ENCODE data around the gene PPM1B. TPM values are rescaled to one million over a fixed set of nuclear protein-coding genes. Genes with fewer than 3 reads are reported as not detected.

PPM1B gene
- total and polyA plus RNA-seq, 2 of the 8 experiments (the other 6 are each of a cell fraction or from before 2014, with no cell fraction given): 43.6 to 126 TPM

DNA sequence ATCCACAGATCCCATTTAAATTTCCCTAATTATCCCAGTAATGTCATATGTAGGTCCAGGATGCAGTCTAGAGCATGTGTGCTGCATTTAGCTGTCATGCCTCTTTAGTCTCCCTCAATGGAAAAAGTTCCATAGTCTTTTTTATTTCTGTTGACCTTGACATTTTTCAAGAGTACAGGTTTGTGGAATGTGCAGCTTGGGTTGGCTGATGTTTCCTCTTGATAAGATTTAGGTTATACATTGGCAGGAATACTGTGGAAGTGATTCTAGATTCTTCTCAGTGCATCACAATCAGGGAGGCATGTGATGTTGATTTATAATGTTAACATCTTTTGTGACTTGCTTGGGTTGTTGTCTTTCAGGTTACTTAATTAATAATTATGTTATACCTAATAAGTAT, 42.5 kb downstream of the PPM1B start:
- H3K79me1 ChIP-seq (ENCODE audit: low read depth, low read length): peaks cover 3% of the 10 kb centered on the region; the same call in 1 of the 2 replicates
- no peak overlapping the region for H3K23ac ChIP-seq (ENCODE audit: insufficient read length)
- H3K23me2 ChIP-seq (ENCODE audit: low read depth, low read length): no peaks in the 10 kb centered on the region
- H4K91ac ChIP-seq (replicated peaks; ENCODE audit: insufficient read length, low read length): no peak overlapping the region
- H3K4ac ChIP-seq (replicated peaks; ENCODE audit: insufficient read length, low read depth, low read length): no peak overlapping the region
- no peaks in the 10 kb centered on the region for H3K9me3 ChIP-seq (ENCODE audit: insufficient read depth in 2 of 2, low read depth in 1 of 2, low read length in 1 of 2)
- no peak overlapping the region for H2AK5ac ChIP-seq (ENCODE audit: low read depth, low read length)
- H3K9ac ChIP-seq (replicated peaks in 1 of 4; ENCODE audit: extremely low read depth in 1 of 4, low read depth in 3 of 4, low read length in 3 of 4): no peak overlapping the region
- H4K8ac ChIP-seq (ENCODE audit: extremely low read depth, insufficient read depth, low read length): no peak overlapping the region
- no peak overlapping the region for H4K5ac ChIP-seq (ENCODE audit: insufficient read length, low read depth, low read length)
- H2BK120ac ChIP-seq (replicated peaks; ENCODE audit: low read depth, low read length): no peak overlapping the region
- no peak overlapping the region for H2AFZ ChIP-seq (ENCODE audit: low read length)
- no peak overlapping the region for H2BK12ac ChIP-seq (ENCODE audit: low read depth, low read length)
- DNase-seq (ENCODE audit: low read depth in 1 of 2, low spot score in 2 of 2) (no peak), FAIRE-seq (no peak)
- H2BK20ac ChIP-seq (ENCODE audit: low read length): no peak overlapping the region
- peaks cover 5 to 93% of the 10 kb centered on the region in 2 experiments; a peak in 3 of 4 replicates for H3K79me2 ChIP-seq (ENCODE audit: control insufficient read depth in 1 of 2, insufficient read depth in 2 of 2, low read length in 2 of 2)
- no peak overlapping the region for H2BK5ac ChIP-seq (ENCODE audit: low read depth, low read length)
- peaks cover 4 to 61% (median 7%) of the 10 kb centered on the region in 4 experiments; a peak in 6 of 8 replicates for H3K36me3 ChIP-seq (ENCODE audit: control insufficient read depth in 2 of 4, insufficient read depth in 4 of 4, low read length in 3 of 4)
- H3K14ac ChIP-seq (ENCODE audit: insufficient read length): no peak overlapping the region
- H3K56ac ChIP-seq (replicated peaks; ENCODE audit: insufficient read length, low read depth, low read length): no peak overlapping the region
- H3K4me1 ChIP-seq (replicated peaks in 1 of 4; ENCODE audit: control insufficient read depth in 3 of 4, insufficient read depth in 4 of 4, low read length in 3 of 4): no peaks in the 10 kb centered on the region
- no peak overlapping the region for H3K4me2 ChIP-seq (ENCODE audit: insufficient read depth in 1 of 2, low read depth in 2 of 2, low read length in 2 of 2)
- ChIA-PET CTCF (ENCODE audit: partially characterized antibody) (interaction anchor here (0.7 to 2.0 kb wide), 2 partner anchors 120 to 123 kb away, joined by 3 to 8 read pairs; no protein-coding TSS in a partner anchor), POLR2A (ENCODE audit: partially characterized antibody) (interaction anchor here (1.1 kb wide), 1 partner anchor 41 kb away, joined by 3 read pairs; no protein-coding TSS in a partner anchor)
- no peak overlapping the region for H2BK15ac ChIP-seq (ENCODE audit: low read length)
- no peak overlapping the region for H3K4me3 ChIP-seq (ENCODE audit: extremely low read depth in 1 of 4, insufficient read depth in 2 of 4, low read depth in 3 of 4, low read length in 4 of 4)
- no peak overlapping the region for H3K18ac ChIP-seq (ENCODE audit: extremely low read depth, low read length)
- H4K20me1 ChIP-seq (replicated peaks in 1 of 2; ENCODE audit: control insufficient read depth in 1 of 2, insufficient read depth in 2 of 2, low read length in 2 of 2): peaks cover 3 to 4% of the 10 kb centered on the region in 2 experiments
- no peak overlapping the region for H3K27ac ChIP-seq (ENCODE audit: low read depth, low read length)
- no peaks in the 10 kb centered on the region for H3K27me3 ChIP-seq (replicated peaks in 1 of 4; ENCODE audit: control insufficient read depth in 3 of 4, extremely low read depth in 1 of 4, insufficient read depth in 3 of 4, low read length in 3 of 4)
- TF ChIP-seq HDAC6 (IDR thresholded peaks at IDR 0.05; ENCODE audit: low read depth, low read length): no peak
- no peak for TF ChIP-seq CTBP2 (IDR thresholded peaks at IDR 0.05; ENCODE audit: borderline replicate concordance, insufficient read depth, insufficient read length, low read length)
- TF ChIP-seq CHD1 (IDR thresholded peaks at IDR 0.05; ENCODE audit: low read depth, low read length): no peak
- no peak for TF ChIP-seq SRF (IDR thresholded peaks at IDR 0.05; ENCODE audit: low read depth, low read length)
- no peak for TF ChIP-seq KDM1A (IDR thresholded peaks at IDR 0.05; ENCODE audit: borderline replicate concordance, low read length)
- TF ChIP-seq MAX (IDR thresholded peaks at IDR 0.05): no peak
- TF ChIP-seq BRCA1 (IDR thresholded peaks at IDR 0.05; ENCODE audit: low read depth, low read length): no peak
- no peak for TF ChIP-seq SP2 (IDR thresholded peaks at IDR 0.05; ENCODE audit: low read length)
- no peak for TF ChIP-seq ATF2 (IDR thresholded peaks at IDR 0.05; ENCODE audit: low read length)
- TF ChIP-seq ATF3 (IDR thresholded peaks at IDR 0.05; ENCODE audit: insufficient read depth, low read depth, low read length): no peak
- TF ChIP-seq CREB1 (IDR thresholded peaks at IDR 0.05): no peak
- TF ChIP-seq RXRA (IDR thresholded peaks at IDR 0.05; ENCODE audit: insufficient read depth, low read depth, low read length): no peak
- no peak for TF ChIP-seq CHD2 (IDR thresholded peaks at IDR 0.05; ENCODE audit: low read length)
